ENCODE data around the gene IQSEC1. TPM values are rescaled to one million over a fixed set of nuclear protein-coding genes. Genes with fewer than 3 reads are reported as not detected.

The IQSEC1 gene
- total RNA-seq, 1 experiment from 2014 or later = 7.7 TPM

GRCh38 chr3:12955651-12956315 is 117.4 kb downstream of the IQSEC1 start:
- no peak for DNase-seq (ENCODE audit: low read depth)

- DNase-seq (ENCODE audit: low read depth) = peak; percentile 8
Measured at GRCh38 chr3:12954891-12955650, 118.2 kb downstream of the IQSEC1 start.

- DNase-seq (ENCODE audit: low read depth) = no peak
Measured at GRCh38 chr3:12954180-12954579, 119.0 kb downstream of the IQSEC1 start.

GRCh38 chr3:12953201-12953995 is 119.8 kb downstream of the IQSEC1 start:
- no peak for DNase-seq (ENCODE audit: low read depth)

GRCh38 chr3:12952343-12953200 is 120.7 kb downstream of the IQSEC1 start:
- DNase-seq (ENCODE audit: low read depth) = no peak

GRCh38 chr3:12948891-12949711 is 124.1 kb downstream of the IQSEC1 start:
- peak; percentile 11 for DNase-seq (ENCODE audit: low read depth)

GRCh38 chr3:12948371-12948770 is 124.9 kb downstream of the IQSEC1 start:
- DNase-seq (ENCODE audit: low read depth) = no peak

- peak; percentile 49 for DNase-seq (ENCODE audit: low read depth)
Measured at GRCh38 chr3:12947504-12948369, 125.5 kb downstream of the IQSEC1 start.

GRCh38 chr3:12946649-12947316 is 126.4 kb downstream of the IQSEC1 start:
- no peak for DNase-seq (ENCODE audit: low read depth)

- no peak for DNase-seq (ENCODE audit: low read depth)
Measured at GRCh38 chr3:12946251-12946648, 127.0 kb downstream of the IQSEC1 start.

- DNase-seq (ENCODE audit: low read depth) = no peak
Measured at GRCh38 chr3:12944849-12945248, 128.4 kb downstream of the IQSEC1 start.

- DNase-seq (ENCODE audit: low read depth) = no peak
Measured at GRCh38 chr3:12944413-12944812, 128.8 kb downstream of the IQSEC1 start.

- DNase-seq (ENCODE audit: low read depth) = no peak
Measured at GRCh38 chr3:12943124-12944021, 129.9 kb downstream of the IQSEC1 start.

GRCh38 chr3:12941495-12942023 is 131.7 kb downstream of the IQSEC1 start:
- no peak for DNase-seq (ENCODE audit: low read depth)

GRCh38 chr3:12940854-12941253 is 132.4 kb downstream of the IQSEC1 start:
- no peak for DNase-seq (ENCODE audit: low read depth)

GRCh38 chr3:12939137-12939536 is 134.1 kb downstream of the IQSEC1 start:
- DNase-seq (ENCODE audit: low read depth) = no peak

GRCh38 chr3:12938258-12938711 is 134.9 kb downstream of the IQSEC1 start:
- DNase-seq (ENCODE audit: low read depth) = no peak
